HUES64 (cell line): Measurements from ENCODE around the gene AFAP1L1.

Source experiments
- H3K27ac ChIP-seq: 2 replicates; pipeline ENCODE4 v1.7.0; 2013; ENCODE audit warnings: low read depth, low read length, inconsistent platforms
- H3K27me3 ChIP-seq: 2 replicates; pipeline ENCODE4 v1.6.1; 2013; ENCODE audit warnings: mild to moderate bottlenecking, low read length; ENCODE audit not compliant: insufficient read depth
- H3K36me3 ChIP-seq: 2 replicates; pipeline ENCODE4 v1.6.1; 2013; ENCODE audit warnings: mild to moderate bottlenecking, low read length; ENCODE audit not compliant: insufficient read depth
- H3K4me1 ChIP-seq: 2 replicates; pipeline ENCODE4 v1.6.1; 2013; ENCODE audit warnings: mild to moderate bottlenecking, low read length, moderate library complexity; ENCODE audit not compliant: insufficient read depth
- H3K4me3 ChIP-seq: 2 replicates; pipeline ENCODE4 v1.5.1; 2013; ENCODE audit warnings: mild to moderate bottlenecking, low read length, moderate library complexity
- H3K9ac ChIP-seq: 2 replicates; pipeline ENCODE4 v1.6.1; 2013; ENCODE audit warnings: mild to moderate bottlenecking, low read depth, low read length
- H3K9me3 ChIP-seq: 2 replicates; pipeline ENCODE4 v1.6.1; 2013; ENCODE audit warnings: low read depth, low read length; ENCODE audit not compliant: insufficient read depth
- WGBS: fragments of 150-250, 120-280 bp; methylation state at CpG from one replicate; pipeline ENCODE4 v1.1.7; 2013; ENCODE audit warnings: missing lambda C conversion rate; 5-methylcytosine and 5-hydroxymethylcytosine counted together

Gene AFAP1L1

DNA sequence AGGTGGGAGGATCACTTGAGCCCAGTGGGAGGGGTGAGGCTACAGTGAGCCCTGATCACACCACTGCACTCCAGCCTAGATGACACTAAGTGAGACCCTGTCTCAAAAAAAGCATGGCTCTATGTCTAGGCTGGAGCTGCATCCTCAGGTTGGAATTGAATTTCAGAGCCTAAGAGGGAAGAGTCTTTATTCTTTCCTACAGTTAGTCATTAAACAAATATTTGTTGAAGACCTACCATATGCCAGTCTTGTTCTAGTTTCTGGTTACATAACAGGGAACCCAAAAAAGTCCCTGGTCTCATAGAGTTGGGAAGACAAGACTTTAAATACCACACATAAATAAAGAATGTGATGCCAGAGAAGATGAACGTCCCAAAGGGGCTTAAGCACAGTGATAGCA lies 66.7 kb downstream of the AFAP1L1 start:
- Histone ChIP-seq H3K27me3 (no peaks in the 10 kb centered on the region; the same call in 1 of the 2 replicates), H3K36me3 (no peaks in the 10 kb centered on the region), H3K27ac (no peak overlapping the region), H3K9me3 (no peaks in the 10 kb centered on the region), H3K4me1 (no peaks in the 10 kb centered on the region), H3K9ac (no peak overlapping the region), H3K4me3 (no peak overlapping the region)
- WGBS = 82% methylated on average over 1 of the region's 1 CpG

- no peak overlapping the region for H3K4me3 ChIP-seq
- H3K9me3 ChIP-seq = no peaks in the 10 kb centered on the region
- no peaks in the 10 kb centered on the region for H3K4me1 ChIP-seq
- H3K27me3 ChIP-seq = no peaks in the 10 kb centered on the region; the same call in 1 of the 2 replicates
- WGBS = 88% methylated on average over 1 of the region's 1 CpG
- no peak overlapping the region for H3K27ac ChIP-seq
- no peaks in the 10 kb centered on the region for H3K36me3 ChIP-seq
- no peak overlapping the region for H3K9ac ChIP-seq
Observed at GRCh38 chr5:149340920-149341319, 69.3 kb downstream of the AFAP1L1 start.

DNA sequence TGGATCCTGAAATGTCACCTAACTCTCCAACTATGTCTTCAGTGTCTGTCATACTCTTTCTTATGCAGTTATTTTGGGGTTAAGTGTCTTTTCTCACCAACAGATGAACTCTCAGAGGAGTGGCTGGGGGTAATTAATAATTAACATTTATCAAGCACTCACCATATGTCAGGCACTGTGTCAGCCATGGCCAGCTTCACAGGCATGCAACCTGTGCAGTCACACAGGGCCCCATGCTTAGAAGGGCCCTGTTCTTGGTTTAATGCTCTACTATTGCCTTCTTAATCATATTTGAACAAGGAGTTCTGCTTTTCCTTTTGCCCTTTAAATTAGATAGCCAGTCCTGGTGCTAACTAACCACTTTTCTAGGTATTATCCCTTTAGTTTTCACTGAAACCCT lies 70.2 kb downstream of the AFAP1L1 start:
- Histone ChIP-seq H3K9me3 (no peaks in the 10 kb centered on the region), H3K27ac (no peak overlapping the region), H3K9ac (no peak overlapping the region), H3K4me3 (no peak overlapping the region), H3K27me3 (no peaks in the 10 kb centered on the region), H3K4me1 (peaks cover 4% of the 10 kb centered on the region; the same call in 1 of the 2 replicates), H3K36me3 (no peaks in the 10 kb centered on the region)

DNA sequence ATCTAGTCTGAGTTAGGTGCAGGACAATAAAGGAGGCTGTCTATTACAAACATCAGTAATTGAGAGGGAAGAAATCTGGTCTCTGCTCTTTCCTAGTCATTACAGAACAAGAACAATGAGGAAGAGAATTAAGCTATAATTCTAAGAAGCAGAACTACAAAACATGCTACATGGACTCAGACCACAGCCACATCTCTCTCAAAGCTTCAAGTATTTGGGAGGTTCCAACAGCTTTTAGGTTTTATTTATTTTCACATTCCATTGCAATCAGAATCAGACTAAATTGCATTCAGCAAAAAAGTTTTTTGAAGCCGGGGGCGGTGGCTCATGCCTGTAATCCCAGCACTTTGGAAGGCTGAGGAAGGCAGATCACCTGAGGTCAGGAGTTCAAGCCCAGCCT lies 72.5 kb downstream of the AFAP1L1 start:
- WGBS = 94% methylated on average over 2 of the region's 2 CpGs
- Histone ChIP-seq H3K9ac (no peak overlapping the region; the same call in 1 of the 2 replicates), H3K4me3 (peak overlapping the region; percentile 98)

GRCh38 chr5:149345147-149345891 lies 73.7 kb downstream of the AFAP1L1 start, which contains the start of gene GRPEL2:
TSS of gene GRPEL2 (plus strand) at chr5:149345499. CDS start at chr5:149345540, 41 bp downstream.
- Histone ChIP-seq H3K27ac (peak within 1 kb of the TSS; percentile 83), H3K4me1 (peaks cover 4% of the 10 kb centered on the region; the same call in 1 of the 2 replicates)
- under 1% methylated on average over 54 of the region's 54 CpGs for WGBS

More for the DNA sequence above, 72.5 kb downstream of the AFAP1L1 start:
- H3K4me1 ChIP-seq = peaks cover 4% of the 10 kb centered on the region; the same call in 1 of the 2 replicates
- no peak overlapping the region for H3K27ac ChIP-seq
- H3K27me3 ChIP-seq = no peaks in the 10 kb centered on the region
- H3K9me3 ChIP-seq = no peaks in the 10 kb centered on the region
- H3K36me3 ChIP-seq = peaks cover 22% of the 10 kb centered on the region

GRCh38 chr5:149345892-149346222 lies 74.2 kb downstream of the AFAP1L1 start:
- Histone ChIP-seq H3K27ac (peak overlapping the region; percentile 83), H3K27me3 (no peaks in the 10 kb centered on the region), H3K9me3 (no peaks in the 10 kb centered on the region), H3K36me3 (peaks cover 39% of the 10 kb centered on the region), H3K9ac (peak overlapping the region; percentile 94), H3K4me3 (peak overlapping the region; percentile 98), H3K4me1 (peaks cover 4% of the 10 kb centered on the region; the same call in 1 of the 2 replicates)
- WGBS = 2% methylated on average over 11 of the region's 11 CpGs

More at GRCh38 chr5:149345147-149345891, 73.7 kb downstream of the AFAP1L1 start, which contains the start of gene GRPEL2:
- H3K4me3 ChIP-seq = peak within 1 kb of the TSS; percentile 98
- peaks cover 34% of the 10 kb centered on the region for H3K36me3 ChIP-seq
- no peaks in the 10 kb centered on the region for H3K27me3 ChIP-seq
- no peaks in the 10 kb centered on the region for H3K9me3 ChIP-seq
- H3K9ac ChIP-seq = peak within 1 kb of the TSS; percentile 94

DNA sequence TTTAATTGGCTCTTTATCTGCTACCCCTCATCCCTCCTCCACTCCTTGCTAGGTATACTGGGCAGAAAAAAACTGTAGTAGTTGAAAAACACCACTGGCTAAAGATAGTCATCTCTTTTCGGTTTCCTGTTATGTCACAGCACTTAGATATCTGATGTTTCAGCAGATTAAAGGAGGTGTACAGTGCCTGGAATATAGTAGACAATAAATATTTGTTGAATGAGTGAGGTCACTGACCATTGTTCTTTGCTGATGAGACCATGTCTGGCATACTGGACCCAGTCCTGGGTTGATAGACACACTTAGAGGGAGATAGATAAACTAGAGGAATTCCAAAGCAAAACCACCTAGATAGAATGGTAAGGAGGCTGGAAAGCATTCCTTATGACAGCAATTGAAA lies 76.9 kb downstream of the AFAP1L1 start:
- WGBS = 93% methylated on average over 1 of the region's 1 CpG
- H3K4me3 ChIP-seq = no peak overlapping the region
- no peaks in the 10 kb centered on the region for H3K9me3 ChIP-seq
- peaks cover 66% of the 10 kb centered on the region for H3K36me3 ChIP-seq
- H3K27me3 ChIP-seq = no peaks in the 10 kb centered on the region
- H3K4me1 ChIP-seq = peaks cover 4% of the 10 kb centered on the region; the same call in 1 of the 2 replicates
- H3K9ac ChIP-seq = no peak overlapping the region
- H3K27ac ChIP-seq = no peak overlapping the region

- H3K27ac ChIP-seq = no peak overlapping the region
- H3K9ac ChIP-seq = no peak overlapping the region
- 97% methylated on average over 4 of the region's 4 CpGs for WGBS
- H3K4me1 ChIP-seq = peaks cover 4% of the 10 kb centered on the region; the same call in 1 of the 2 replicates
- no peaks in the 10 kb centered on the region for H3K27me3 ChIP-seq
- H3K36me3 ChIP-seq = peaks cover 74% of the 10 kb centered on the region
- H3K9me3 ChIP-seq = no peaks in the 10 kb centered on the region
- no peak overlapping the region for H3K4me3 ChIP-seq
Observed at GRCh38 chr5:149349382-149349781, 77.7 kb downstream of the AFAP1L1 start.

- peaks cover 77% of the 10 kb centered on the region for H3K36me3 ChIP-seq
- no peaks in the 10 kb centered on the region for H3K9me3 ChIP-seq
- no peak overlapping the region for H3K9ac ChIP-seq
- no peak overlapping the region for H3K27ac ChIP-seq
- no peaks in the 10 kb centered on the region for H3K4me1 ChIP-seq
- no peaks in the 10 kb centered on the region for H3K27me3 ChIP-seq
- 97% methylated on average over 4 of the region's 4 CpGs for WGBS
- no peak overlapping the region for H3K4me3 ChIP-seq
Observed at GRCh38 chr5:149352169-149352568, 80.5 kb downstream of the AFAP1L1 start.

DNA sequence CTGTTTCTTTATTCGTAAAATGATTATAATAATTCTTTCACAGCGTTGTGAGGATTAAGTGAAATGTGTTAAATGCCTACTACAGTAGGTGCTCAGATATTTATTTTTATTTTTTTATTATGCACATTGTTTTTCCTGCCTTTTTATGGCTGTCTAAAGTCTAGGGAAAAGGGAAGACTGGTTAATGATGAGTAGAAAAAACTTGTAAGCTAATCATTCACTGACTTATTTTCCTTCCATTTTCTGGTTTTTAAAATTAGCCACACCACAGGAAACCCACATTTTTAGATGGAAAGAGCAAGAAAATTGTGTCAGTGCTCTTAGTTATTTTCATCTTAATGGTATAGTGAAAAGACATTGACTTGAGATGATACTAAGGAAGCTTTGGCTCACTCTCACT lies 82.3 kb downstream of the AFAP1L1 start:
- no peaks in the 10 kb centered on the region for H3K9me3 ChIP-seq
- H3K27ac ChIP-seq = no peak overlapping the region
- H3K4me3 ChIP-seq = no peak overlapping the region
- no peak overlapping the region for H3K9ac ChIP-seq
- peaks cover 60% of the 10 kb centered on the region for H3K36me3 ChIP-seq
- H3K27me3 ChIP-seq = 0 out of 2 replicates have a peak, but pooled peaks cover under 1% of the 10 kb centered on the region
- WGBS = 100% methylated on average over 1 of the region's 2 CpGs
- no peaks in the 10 kb centered on the region; the same call in 1 of the 2 replicates for H3K4me1 ChIP-seq

- 0 out of 2 replicates have a peak, but pooled peaks cover 4% of the 10 kb centered on the region for H3K27me3 ChIP-seq
- H3K4me3 ChIP-seq = no peak overlapping the region
- H3K9ac ChIP-seq = no peak overlapping the region
- WGBS = 92% methylated on average over 1 of the region's 1 CpG
- no peak overlapping the region for H3K27ac ChIP-seq
- H3K4me1 ChIP-seq = no peaks in the 10 kb centered on the region; the same call in 1 of the 2 replicates
- H3K36me3 ChIP-seq = peaks cover 42% of the 10 kb centered on the region
- H3K9me3 ChIP-seq = no peaks in the 10 kb centered on the region
Observed at GRCh38 chr5:149355688-149356087, 84.0 kb downstream of the AFAP1L1 start.
